B cell (primary cell): Measurements from ENCODE around the gene EPX. TPM values are rescaled to one million over a fixed set of nuclear protein-coding genes. Genes with fewer than 3 reads are reported as not detected.
A peak's percentile ranks its signal among the peaks of the same experiment; 100 is the strongest.

ENCODE experiments used
- ATAC-seq: fragments of 200-7000 bp; cut with Tn5 transposase; one replicate; pipeline ENCODE4 v1.10.0; 2021; ENCODE audit warnings: low read depth, mild to moderate bottlenecking, moderate number of reproducible peaks, moderate library complexity
- CTCF ChIA-PET: fragments of 350-600 bp; sonication (Branson Sonifier 250); formaldehyde crosslinking; loops from one replicate; lab custom pipeline; 2021; ENCODE audit warnings: antibody characterized with exemption, inconsistent platforms; lab: Charles Lee
- POLR2A ChIA-PET: fragments of 350-600 bp; sonication (Branson Sonifier 250); formaldehyde crosslinking; loops from one replicate; lab custom pipeline; 2021; ENCODE audit warnings: antibody characterized with exemption; lab: Charles Lee
- DNase-seq: peaks from one replicate; pipeline ENCODE4 v3.0.0; 2013
- H2AFZ ChIP-seq: 2 replicates; pipeline ENCODE4 v1.6.1; 2012; ENCODE audit warnings: mild to moderate bottlenecking, low read depth, low read length; ENCODE audit not compliant: insufficient read depth, poor library complexity, severe bottlenecking
- H3K27ac ChIP-seq, 2 donors: 1 replicate in 1 of 2; 2 replicates in 1 of 2; pipeline ENCODE4 v1.5.1; 2012 to 2013; ENCODE audit warnings: low read length in 2 of 2, mild to moderate bottlenecking in 2 of 2, moderate library complexity in 1 of 2
- H3K27me3 ChIP-seq, 4 experiments: fragments of 200-600 bp in 1 of 4; sonication (generic) in 1 of 4; replicated peaks in 1 of 4; 1 replicate in 2 of 4; 2 replicates in 2 of 4; pipeline versions ENCODE4 v1.6.1 to v1.7.0; 2013 to 2016; ENCODE audit warnings: low read length in 3 of 4, mild to moderate bottlenecking in 2 of 4, mixed read lengths in 1 of 4, moderate library complexity in 1 of 4; ENCODE audit not compliant: insufficient read depth in 4 of 4, control insufficient read depth in 3 of 4; ENCODE audit errors: control extremely low read depth in 1 of 4
- H3K36me3 ChIP-seq, 2 experiments: replicated peaks in 1 of 2; 1 replicate in 1 of 2; 2 replicates in 1 of 2; pipeline versions ENCODE4 v1.6.1 to v1.7.1; 2013; ENCODE audit warnings: low read length in 1 of 2; ENCODE audit not compliant: insufficient read depth in 2 of 2, control insufficient read depth in 1 of 2; ENCODE audit errors: control extremely low read depth in 1 of 2, extremely low read depth in 1 of 2
- H3K4me1 ChIP-seq, 2 donors: fragments of 200-600 bp in 1 of 2; sonication (generic) in 1 of 2; 1 replicate in 1 of 2; 2 replicates in 1 of 2; pipeline versions ENCODE4 v1.5.1 to v1.6.1; 2013 to 2017; ENCODE audit warnings: low read length in 2 of 2; ENCODE audit not compliant: control insufficient read depth in 2 of 2, insufficient read depth in 2 of 2
- H3K4me2 ChIP-seq: replicated peaks from 2 replicates; pipeline ENCODE3; 2012; ENCODE audit warnings: mild to moderate bottlenecking, low read depth, low read length; ENCODE audit not compliant: poor library complexity, severe bottlenecking
- H3K4me3 ChIP-seq, 5 experiments: fragments of 200-600 bp in 1 of 5; sonication (generic) in 1 of 5; 1 replicate in 3 of 5; 2 replicates in 2 of 5; pipeline versions ENCODE4 v1.5.1 to v1.7.0; 2011 to 2016; ENCODE audit warnings: low read length in 4 of 5, mild to moderate bottlenecking in 4 of 5, low read depth in 2 of 5, control low read depth in 1 of 5, moderate library complexity in 1 of 5; ENCODE audit not compliant: insufficient read depth in 1 of 5; ENCODE audit errors: control extremely low read depth in 1 of 5, extremely low read depth in 1 of 5
- H3K79me2 ChIP-seq: fragments of 200-600 bp; sonication (generic); one replicate; pipeline ENCODE4 v1.6.0; 2016; ENCODE audit warnings: low read length; ENCODE audit not compliant: control insufficient read depth, insufficient read depth
- H3K9ac ChIP-seq: fragments of 200-600 bp; sonication (generic); 2 replicates; pipeline ENCODE4 v1.6.1; 2017; ENCODE audit warnings: mild to moderate bottlenecking, low read length, moderate library complexity
- H3K9me3 ChIP-seq, 3 donors: one replicate each; pipeline versions ENCODE4 v1.6.1 to v1.7.1; 2013; ENCODE audit warnings: low read length in 2 of 3; ENCODE audit not compliant: control insufficient read depth in 2 of 3, insufficient read depth in 1 of 3; ENCODE audit errors: control extremely low read depth in 1 of 3
- H4K20me1 ChIP-seq: 2 replicates; pipeline ENCODE4 v1.6.0; 2012; ENCODE audit warnings: mild to moderate bottlenecking, low read length; ENCODE audit not compliant: insufficient read depth, control insufficient read depth, poor library complexity, severe bottlenecking
- H3K27ac Mint-ChIP-seq: one replicate; pipeline ENCODE4 v1.8.0; 2021; ENCODE audit warnings: mixed read lengths
- H3K27me3 Mint-ChIP-seq: one replicate; pipeline ENCODE4 v1.8.0; 2021; ENCODE audit warnings: mixed read lengths
- H3K4me1 Mint-ChIP-seq: one replicate; pipeline ENCODE4 v1.8.0; 2021; ENCODE audit warnings: mixed read lengths
- H3K4me3 Mint-ChIP-seq: one replicate; pipeline ENCODE4 v1.8.0; 2021; ENCODE audit warnings: mixed read lengths
- H3K9me3 Mint-ChIP-seq: one replicate; pipeline ENCODE4 v1.8.0; 2022; ENCODE audit warnings: mixed read lengths; ENCODE audit not compliant: insufficient read depth
- CTCF ChIP-seq: fragments of 200-600 bp; IDR thresholded peaks from one replicate; pipeline ENCODE4 v1.8.0; 2022; ENCODE audit warnings: antibody characterized with exemption, mild to moderate bottlenecking
- EZH2 ChIP-seq: IDR thresholded peaks from 2 replicates; pipeline ENCODE4 v1.6.1; 2012; ENCODE audit warnings: borderline replicate concordance, low read depth, mild to moderate bottlenecking, moderate library complexity, low read length; ENCODE audit not compliant: insufficient read depth, poor library complexity, severe bottlenecking
- WGBS: methylation state at CpG from one replicate; pipeline ENCODE4 v1.1.5; 2013; ENCODE audit warnings: missing lambda C conversion rate; ENCODE audit not compliant: insufficient coverage; 5-methylcytosine and 5-hydroxymethylcytosine counted together
- intact Hi-C: fragments of 100-400 bp; cut with micrococcal nuclease; formaldehyde crosslinking; loops from one replicate; pipeline ENCODE4 v1.10.0; 2022
- polyA plus RNA-seq: library from polyadenylated mRNA; depleted of rRNA; stranded (reverse); fragments of >200 nt; gene quantifications from 2 replicates; pipeline ENCODE4 v1.2.3, GENCODE V29; 2012
- total RNA-seq, 2 donors: library from RNA; stranded (reverse); fragments of 120-200 nt in 1 of 2; gene quantifications; 1 replicate in 1 of 2; 2 replicates in 1 of 2; pipeline versions ENCODE4 v1.2.3 to v1.2.4, GENCODE V29; 2013 to 2022

Gene EPX
- total and polyA plus RNA-seq, 2 donors (not counting 1 experiment from before 2014, with no cell fraction given), result not detected

- Histone ChIP-seq H2AFZ (no peak overlapping the region), H3K4me2 (no peak overlapping the region), H3K9me3 (peaks cover 0 to 3% (median 0%) of the 10 kb centered on the region in 3 donors), H3K4me3 (no peak overlapping the region), H3K36me3 (no peaks in the 10 kb centered on the region), H3K4me1 (peaks cover 0 to 3% of the 10 kb centered on the region in 2 donors), H3K79me2 (no peaks in the 10 kb centered on the region), H3K9ac (no peak overlapping the region), H3K27me3 (peaks cover 0 to 17% (median 5%) of the 10 kb centered on the region in 4 experiments), H3K27ac (no peak overlapping the region), H4K20me1 (no peaks in the 10 kb centered on the region)
- H3K27me3 Mint-ChIP-seq, result peaks cover 41% of the 10 kb centered on the region
- CTCF ChIA-PET, result interaction anchor here (1.4 kb wide), 1 partner anchor 27 kb away, joined by 5 read pairs; no protein-coding TSS in a partner anchor
- no peak for ATAC-seq
- peak; percentile 37 for DNase-seq
- POLR2A ChIA-PET, result no interaction called here
- intact Hi-C loops, result no loop called here
- WGBS, result 40% methylated on average over 2 of the region's 2 CpGs
- H3K4me1 Mint-ChIP-seq, result peaks cover 3% of the 10 kb centered on the region
- H3K4me3 Mint-ChIP-seq, result no peak overlapping the region
- no peaks in the 10 kb centered on the region for H3K9me3 Mint-ChIP-seq
- no peak overlapping the region for H3K27ac Mint-ChIP-seq
- TF ChIP-seq CTCF (peak; percentile 31), EZH2 (no peak)
Observed at GRCh38 chr17:58172369-58173071, 20.0 kb upstream of the EPX start.

GRCh38 chr17:58174871-58175270 lies 17.7 kb upstream of the EPX start:
- intact Hi-C loops, result no loop called here
- Histone ChIP-seq H3K79me2 (no peaks in the 10 kb centered on the region), H3K27me3 (peaks cover 0 to 10% (median 4%) of the 10 kb centered on the region in 4 experiments), H3K4me3 (no peak overlapping the region), H4K20me1 (no peaks in the 10 kb centered on the region), H3K4me1 (peaks cover 0 to 3% of the 10 kb centered on the region in 2 donors), H2AFZ (no peak overlapping the region), H3K9ac (no peak overlapping the region), H3K4me2 (no peak overlapping the region), H3K36me3 (no peaks in the 10 kb centered on the region), H3K9me3 (no peaks in the 10 kb centered on the region), H3K27ac (no peak overlapping the region)
- ChIA-PET CTCF (interaction anchor here (0.6 to 0.7 kb wide), 2 partner anchors 127 to 136 kb away, joined by 3 to 5 read pairs; no protein-coding TSS in a partner anchor), POLR2A (no interaction called here)
- 55% methylated on average over 2 of the region's 3 CpGs for WGBS
- TF ChIP-seq EZH2 (no peak), CTCF (no peak)
- Mint-ChIP-seq H3K9me3 (no peaks in the 10 kb centered on the region), H3K4me3 (no peak overlapping the region), H3K4me1 (peaks cover 3% of the 10 kb centered on the region), H3K27ac (no peak overlapping the region), H3K27me3 (peaks cover 33% of the 10 kb centered on the region)
- ATAC-seq, result no peak
- no peak for DNase-seq
